Measurements from ENCODE around the gene ROBO1.

DNA sequence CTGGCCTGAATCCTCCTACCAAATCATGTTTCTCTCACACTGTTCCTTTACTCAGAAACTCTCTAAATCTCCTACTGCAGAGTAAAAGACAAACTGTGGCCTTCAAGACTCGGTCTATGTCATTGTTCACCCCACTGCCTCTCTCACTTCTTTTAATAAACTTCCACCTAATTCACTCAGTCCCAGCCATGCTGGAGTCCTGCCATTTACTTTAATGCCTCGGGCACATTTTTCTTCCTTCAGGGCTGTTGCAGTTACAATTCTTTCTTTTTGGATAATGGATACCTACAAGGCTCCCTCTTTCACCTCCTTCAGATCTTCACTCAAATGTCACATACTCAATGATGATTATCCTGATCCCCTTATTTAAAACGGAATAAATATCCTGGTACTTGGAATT lies 955.6 kb downstream of the ROBO1 start:
- no peak for TF ChIP-seq POLR2A (IDR thresholded peaks at IDR 0.05)
- TF ChIP-seq, protein P1, sequence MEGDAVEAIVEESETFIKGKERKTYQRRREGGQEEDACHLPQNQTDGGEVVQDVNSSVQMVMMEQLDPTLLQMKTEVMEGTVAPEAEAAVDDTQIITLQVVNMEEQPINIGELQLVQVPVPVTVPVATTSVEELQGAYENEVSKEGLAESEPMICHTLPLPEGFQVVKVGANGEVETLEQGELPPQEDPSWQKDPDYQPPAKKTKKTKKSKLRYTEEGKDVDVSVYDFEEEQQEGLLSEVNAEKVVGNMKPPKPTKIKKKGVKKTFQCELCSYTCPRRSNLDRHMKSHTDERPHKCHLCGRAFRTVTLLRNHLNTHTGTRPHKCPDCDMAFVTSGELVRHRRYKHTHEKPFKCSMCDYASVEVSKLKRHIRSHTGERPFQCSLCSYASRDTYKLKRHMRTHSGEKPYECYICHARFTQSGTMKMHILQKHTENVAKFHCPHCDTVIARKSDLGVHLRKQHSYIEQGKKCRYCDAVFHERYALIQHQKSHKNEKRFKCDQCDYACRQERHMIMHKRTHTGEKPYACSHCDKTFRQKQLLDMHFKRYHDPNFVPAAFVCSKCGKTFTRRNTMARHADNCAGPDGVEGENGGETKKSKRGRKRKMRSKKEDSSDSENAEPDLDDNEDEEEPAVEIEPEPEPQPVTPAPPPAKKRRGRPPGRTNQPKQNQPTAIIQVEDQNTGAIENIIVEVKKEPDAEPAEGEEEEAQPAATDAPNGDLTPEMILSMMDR (IDR thresholded peaks at IDR 0.05) = no peak
- no peak for TF ChIP-seq POLR2AphosphoS5 (IDR thresholded peaks at IDR 0.05; ENCODE audit: insufficient read depth in 1 of 2, low read depth in 1 of 2)

Measured in vagina (tissue), 2 donors.